Eye (tissue), 1 donor: ENCODE measurements around the gene HINT2.
A peak's percentile ranks its signal among the peaks of the same experiment; 100 is the strongest.

ENCODE experiments used
- DNase-seq: peaks from one replicate; pipeline ENCODE4 v3.0.0-alpha.2; 2015

Gene HINT2

GRCh38 chr9:35814841-35815543 is at the start of gene HINT2:
HINT2 (minus strand) TSS chr9:35815042; CDS start chr9:35814979, 63 bp downstream.
- DNase-seq: peak; percentile 99

GRCh38 chr9:35863583-35863982 is 48.7 kb upstream of the HINT2 start:
- no peak for DNase-seq

- DNase-seq: no peak
Measured at GRCh38 chr9:35862328-35862727, 47.5 kb upstream of the HINT2 start.

GRCh38 chr9:35861161-35861897 is 46.5 kb upstream of the HINT2 start:
- DNase-seq: no peak

- DNase-seq: no peak
Measured at GRCh38 chr9:35859990-35860339, 45.1 kb upstream of the HINT2 start.

- DNase-seq: no peak
Measured at GRCh38 chr9:35859310-35859989, 44.6 kb upstream of the HINT2 start.

- DNase-seq: no peak
Measured at GRCh38 chr9:35858458-35858857, 43.6 kb upstream of the HINT2 start.

GRCh38 chr9:35856882-35857281 is 42.0 kb upstream of the HINT2 start:
- DNase-seq: no peak

GRCh38 chr9:35856206-35856605 is 41.4 kb upstream of the HINT2 start:
- DNase-seq: no peak

GRCh38 chr9:35854091-35854762 is 39.4 kb upstream of the HINT2 start:
- no peak for DNase-seq

GRCh38 chr9:35852876-35853865 is 38.3 kb upstream of the HINT2 start:
- DNase-seq: no peak

- no peak for DNase-seq
Measured at GRCh38 chr9:35852267-35852815, 37.5 kb upstream of the HINT2 start.

GRCh38 chr9:35847792-35848572 is 33.1 kb upstream of the HINT2 start:
- peak; percentile 24 for DNase-seq

- no peak for DNase-seq
Measured at GRCh38 chr9:35845824-35846771, 31.3 kb upstream of the HINT2 start.

GRCh38 chr9:35844628-35845270 is 29.9 kb upstream of the HINT2 start:
- peak; percentile 70 for DNase-seq

- no peak for DNase-seq
Measured at GRCh38 chr9:35842795-35843194, 28.0 kb upstream of the HINT2 start.

GRCh38 chr9:35842020-35842745 is 27.3 kb upstream of the HINT2 start:
- no peak for DNase-seq

GRCh38 chr9:35841645-35841900 is 26.7 kb upstream of the HINT2 start:
- no peak for DNase-seq
